ENCODE measurements around the gene EPHB1. TPM values are rescaled to one million over a fixed set of nuclear protein-coding genes. Genes with fewer than 3 reads are reported as not detected.

The EPHB1 gene
- total and polyA plus RNA-seq, 2 donors (not counting 3 experiments of a cell fraction or from before 2014, with no cell fraction given) = 1.3 to 5.2 TPM

GRCh38 chr3:135107043-135107442 is 312.0 kb downstream of the EPHB1 start:
- Histone ChIP-seq H3K4me2 (ENCODE audit: insufficient read depth, low read length) (no peak overlapping the region), H3K4me3 (replicated peaks in 1 of 3; ENCODE audit: insufficient read depth in 1 of 3, low read depth in 1 of 3, low read length in 3 of 3) (no peak overlapping the region), H3K4me1 (ENCODE audit: control insufficient read depth, extremely low read depth, insufficient read depth, low read length) (no peaks in the 10 kb centered on the region), H3K36me3 (ENCODE audit: control insufficient read depth in 2 of 2, extremely low read depth in 1 of 2, insufficient read depth in 2 of 2, low read length in 2 of 2) (no peaks in the 10 kb centered on the region), H4K20me1 (replicated peaks; ENCODE audit: control insufficient read depth, extremely low read depth, insufficient read depth, low read length) (no peaks in the 10 kb centered on the region), H3K27me3 (ENCODE audit: control insufficient read depth in 2 of 2, insufficient read depth in 2 of 2, low read length in 2 of 2) (no peaks in the 10 kb centered on the region), H3K79me2 (ENCODE audit: control insufficient read depth, insufficient read depth, low read length) (no peaks in the 10 kb centered on the region), H3K9ac (replicated peaks; ENCODE audit: extremely low read depth, insufficient read depth, low read length) (no peak overlapping the region), H2AFZ (ENCODE audit: low read depth, low read length) (no peak overlapping the region), H3K9me1 (replicated peaks; ENCODE audit: control insufficient read depth, extremely low read depth, insufficient read depth, low read length) (no peaks in the 10 kb centered on the region), H3K9me3 (replicated peaks; ENCODE audit: control insufficient read depth, insufficient read depth, low read length) (no peaks in the 10 kb centered on the region), H3K27ac (ENCODE audit: insufficient read depth, low read depth, low read length) (no peak overlapping the region)
- ChIA-PET POLR2A (no interaction called here), CTCF (no interaction called here)
- FAIRE-seq = no peak
- TF ChIP-seq CTCF (IDR thresholded peaks at IDR 0.05; ENCODE audit: extremely low read depth in 1 of 2, insufficient read depth in 1 of 2, low read depth in 1 of 2, low read length in 2 of 2) (no peak), FOS (IDR thresholded peaks at IDR 0.05; ENCODE audit: borderline replicate concordance, insufficient read depth, low read length) (no peak), GATA2 (IDR thresholded peaks at IDR 0.05; ENCODE audit: insufficient read depth, insufficient read length, low read depth, low read length) (no peak), EZH2 (IDR thresholded peaks at IDR 0.05; ENCODE audit: borderline replicate concordance, low read depth, low read length, severe bottlenecking) (no peak), JUN (IDR thresholded peaks at IDR 0.05; ENCODE audit: borderline replicate concordance, insufficient read depth, insufficient read length, low read depth) (no peak)
- no peak for DNase-seq (ENCODE audit: low read depth, low spot score)
- intact Hi-C loops (cut with micrococcal nuclease) = no loop called here
- dilution Hi-C loops (cut with MboI; ENCODE audit: extremely low pct_ligation_motif_present, low sequenced_read_pairs) = no loop called here
- no TSS peak for BruUV-seq (replicated peaks)

- no peaks in the 10 kb centered on the region for H3K27me3 ChIP-seq (ENCODE audit: control insufficient read depth in 2 of 2, insufficient read depth in 2 of 2, low read length in 2 of 2)
These were observed 314.6 kb downstream of the EPHB1 start for GRCh38 chr3:135109681-135110080.

More at GRCh38 chr3:135109681-135110080, 314.6 kb downstream of the EPHB1 start:
- Histone ChIP-seq H3K79me2 (ENCODE audit: control insufficient read depth, insufficient read depth, low read length) (no peaks in the 10 kb centered on the region), H3K36me3 (ENCODE audit: control insufficient read depth in 2 of 2, extremely low read depth in 1 of 2, insufficient read depth in 2 of 2, low read length in 2 of 2) (no peaks in the 10 kb centered on the region), H3K4me3 (replicated peaks in 1 of 3; ENCODE audit: insufficient read depth in 1 of 3, low read depth in 1 of 3, low read length in 3 of 3) (no peak overlapping the region), H3K4me1 (ENCODE audit: control insufficient read depth, extremely low read depth, insufficient read depth, low read length) (no peaks in the 10 kb centered on the region), H3K9me1 (replicated peaks; ENCODE audit: control insufficient read depth, extremely low read depth, insufficient read depth, low read length) (no peaks in the 10 kb centered on the region), H2AFZ (ENCODE audit: low read depth, low read length) (no peak overlapping the region), H3K9me3 (replicated peaks; ENCODE audit: control insufficient read depth, insufficient read depth, low read length) (no peaks in the 10 kb centered on the region), H3K4me2 (ENCODE audit: insufficient read depth, low read length) (no peak overlapping the region), H4K20me1 (replicated peaks; ENCODE audit: control insufficient read depth, extremely low read depth, insufficient read depth, low read length) (no peaks in the 10 kb centered on the region), H3K9ac (replicated peaks; ENCODE audit: extremely low read depth, insufficient read depth, low read length) (no peak overlapping the region), H3K27ac (ENCODE audit: insufficient read depth, low read depth, low read length) (no peak overlapping the region)
- ChIA-PET POLR2A (no interaction called here), CTCF (no interaction called here)
- TF ChIP-seq CTCF (IDR thresholded peaks at IDR 0.05; ENCODE audit: extremely low read depth in 1 of 2, insufficient read depth in 1 of 2, low read depth in 1 of 2, low read length in 2 of 2) = no peak
- no peak for TF ChIP-seq MYC (IDR thresholded peaks at IDR 0.05; ENCODE audit: low read depth, low read length)
- TF ChIP-seq, protein P1, sequence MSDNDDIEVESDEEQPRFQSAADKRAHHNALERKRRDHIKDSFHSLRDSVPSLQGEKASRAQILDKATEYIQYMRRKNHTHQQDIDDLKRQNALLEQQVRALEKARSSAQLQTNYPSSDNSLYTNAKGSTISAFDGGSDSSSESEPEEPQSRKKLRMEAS (IDR thresholded peaks at IDR 0.05; ENCODE audit: insufficient read depth, insufficient read length) = no peak
- no peak for TF ChIP-seq JUN (IDR thresholded peaks at IDR 0.05; ENCODE audit: borderline replicate concordance, insufficient read depth, insufficient read length, low read depth)
- no peak for TF ChIP-seq GATA2 (IDR thresholded peaks at IDR 0.05; ENCODE audit: insufficient read depth, insufficient read length, low read depth, low read length)
- no peak for TF ChIP-seq POLR2AphosphoS5 (IDR thresholded peaks at IDR 0.05; ENCODE audit: insufficient read depth, low read depth, low read length)
- no peak for TF ChIP-seq FOS (IDR thresholded peaks at IDR 0.05; ENCODE audit: borderline replicate concordance, insufficient read depth, low read length)
- no peak for TF ChIP-seq POLR2A (IDR thresholded peaks at IDR 0.05; ENCODE audit: low read depth, low read length)
- no peak for TF ChIP-seq EZH2 (IDR thresholded peaks at IDR 0.05; ENCODE audit: borderline replicate concordance, low read depth, low read length, severe bottlenecking)
- no peak for DNase-seq (ENCODE audit: low read depth, low spot score)
- dilution Hi-C loops (cut with MboI; ENCODE audit: extremely low pct_ligation_motif_present, low sequenced_read_pairs) (no loop called here), intact Hi-C loops (cut with micrococcal nuclease) (no loop called here)
- BruUV-seq (replicated peaks) = no TSS peak
- FAIRE-seq = no peak
